AG09319 (cell line): ENCODE measurements around the gene CCDC83.

Source experiments
- DNase-seq: peaks from one replicate; pipeline ENCODE4 v3.0.0-alpha.2; 2010; ENCODE audit warnings: low read depth; ENCODE audit errors: extremely low read depth
- CTCF ChIP-seq: IDR thresholded peaks from 2 replicates; pipeline ENCODE4 v1.5.1; 2011; ENCODE audit warnings: low read depth, mild to moderate bottlenecking, inconsistent platforms, low read length, moderate library complexity

Gene CCDC83

DNA sequence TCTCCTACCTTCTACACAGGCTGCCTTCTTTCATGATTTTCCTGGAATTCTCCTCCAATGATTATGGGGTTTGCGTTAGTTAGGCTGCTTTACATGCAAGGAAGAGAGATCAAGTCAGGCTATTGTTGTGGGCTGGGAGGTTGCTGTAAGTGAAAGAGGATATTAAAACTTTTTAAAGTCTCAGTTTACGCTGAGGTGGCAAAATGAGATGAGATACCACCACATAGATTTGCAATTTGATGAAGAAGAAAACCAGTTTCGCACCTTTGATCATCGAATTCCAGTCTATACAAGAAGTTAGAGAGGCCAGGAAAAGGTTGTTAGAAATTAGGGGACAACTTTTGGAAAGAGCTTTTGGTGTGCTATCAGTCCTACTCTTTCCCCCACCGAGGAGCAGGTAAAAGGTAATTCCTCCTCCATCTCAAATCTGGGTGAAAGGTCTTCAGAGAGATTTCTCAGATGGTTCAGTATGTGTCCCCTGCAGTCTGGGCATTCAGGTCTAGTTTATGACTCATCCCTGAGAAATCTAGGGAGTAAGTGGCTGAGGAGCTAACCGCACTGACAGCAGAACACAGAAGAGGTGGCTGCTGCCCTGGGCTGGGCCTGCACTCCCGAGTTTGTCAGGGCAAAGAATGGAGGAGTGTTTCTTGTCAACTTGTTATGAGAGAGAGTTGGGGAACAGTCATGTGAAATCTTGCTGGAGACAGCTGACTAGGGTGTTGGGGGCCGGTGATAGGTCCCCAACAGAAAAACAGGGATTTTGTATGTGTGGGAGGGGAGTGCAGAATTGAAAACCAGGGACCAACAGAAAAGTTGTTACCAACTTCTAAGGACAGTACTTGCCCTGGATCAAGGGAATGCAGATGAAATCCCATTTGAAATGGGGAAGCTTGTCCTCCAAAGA is 34.7 kb downstream of the CCDC83 start:
- TF ChIP-seq CTCF, result no peak
- no peak for DNase-seq

- DNase-seq, result no peak
- no peak for TF ChIP-seq CTCF
Measured at GRCh38 chr11:85893395-85893794, 38.2 kb downstream of the CCDC83 start.

- no peak for DNase-seq
- no peak for TF ChIP-seq CTCF
Measured at GRCh38 chr11:85896876-85897275, 41.7 kb downstream of the CCDC83 start.

- TF ChIP-seq CTCF, result no peak
- DNase-seq, result no peak
Measured at GRCh38 chr11:85898456-85898855, 43.3 kb downstream of the CCDC83 start.

DNA sequence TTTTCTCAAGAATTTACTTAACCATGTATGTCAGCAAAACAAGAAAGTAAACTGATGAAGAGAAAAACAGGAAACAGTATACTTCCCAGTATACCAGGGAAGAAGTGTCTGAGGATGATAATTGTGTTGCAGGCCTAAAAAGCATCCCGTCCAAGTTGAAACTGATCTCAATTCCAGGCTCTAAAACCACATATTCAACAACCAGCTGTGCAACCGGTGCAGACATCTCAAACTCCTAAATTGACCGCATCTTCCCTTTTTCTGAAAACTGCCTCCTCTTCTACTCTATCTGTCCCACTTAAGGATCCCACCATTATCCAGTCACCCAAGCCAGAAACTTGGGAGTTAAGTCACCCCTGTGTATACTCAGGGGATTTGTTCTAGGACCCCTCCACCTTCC is 47.2 kb downstream of the CCDC83 start:
- no peak for TF ChIP-seq CTCF
- no peak for DNase-seq

- no peak for TF ChIP-seq CTCF
- no peak for DNase-seq
Measured at GRCh38 chr11:85903406-85903805, 48.2 kb downstream of the CCDC83 start.

- DNase-seq, result no peak
Measured at GRCh38 chr11:85903811-85904210, 48.6 kb downstream of the CCDC83 start.

More at GRCh38 chr11:85903811-85904210, 48.6 kb downstream of the CCDC83 start:
- no peak for TF ChIP-seq CTCF
